ENCODE results near the gene DLL3.

GRCh38 chr19:39469567-39469966 lies 29.2 kb upstream of the DLL3 start:
- no peak for TF ChIP-seq EZH2 (IDR thresholded peaks at IDR 0.05; ENCODE audit: low read depth, unreplicated experiment)
- TF ChIP-seq CTCF (conservative IDR thresholded peaks at IDR 0.05; ENCODE audit: low read depth in 2 of 2), result no peak
- TF ChIP-seq, protein P1, sequence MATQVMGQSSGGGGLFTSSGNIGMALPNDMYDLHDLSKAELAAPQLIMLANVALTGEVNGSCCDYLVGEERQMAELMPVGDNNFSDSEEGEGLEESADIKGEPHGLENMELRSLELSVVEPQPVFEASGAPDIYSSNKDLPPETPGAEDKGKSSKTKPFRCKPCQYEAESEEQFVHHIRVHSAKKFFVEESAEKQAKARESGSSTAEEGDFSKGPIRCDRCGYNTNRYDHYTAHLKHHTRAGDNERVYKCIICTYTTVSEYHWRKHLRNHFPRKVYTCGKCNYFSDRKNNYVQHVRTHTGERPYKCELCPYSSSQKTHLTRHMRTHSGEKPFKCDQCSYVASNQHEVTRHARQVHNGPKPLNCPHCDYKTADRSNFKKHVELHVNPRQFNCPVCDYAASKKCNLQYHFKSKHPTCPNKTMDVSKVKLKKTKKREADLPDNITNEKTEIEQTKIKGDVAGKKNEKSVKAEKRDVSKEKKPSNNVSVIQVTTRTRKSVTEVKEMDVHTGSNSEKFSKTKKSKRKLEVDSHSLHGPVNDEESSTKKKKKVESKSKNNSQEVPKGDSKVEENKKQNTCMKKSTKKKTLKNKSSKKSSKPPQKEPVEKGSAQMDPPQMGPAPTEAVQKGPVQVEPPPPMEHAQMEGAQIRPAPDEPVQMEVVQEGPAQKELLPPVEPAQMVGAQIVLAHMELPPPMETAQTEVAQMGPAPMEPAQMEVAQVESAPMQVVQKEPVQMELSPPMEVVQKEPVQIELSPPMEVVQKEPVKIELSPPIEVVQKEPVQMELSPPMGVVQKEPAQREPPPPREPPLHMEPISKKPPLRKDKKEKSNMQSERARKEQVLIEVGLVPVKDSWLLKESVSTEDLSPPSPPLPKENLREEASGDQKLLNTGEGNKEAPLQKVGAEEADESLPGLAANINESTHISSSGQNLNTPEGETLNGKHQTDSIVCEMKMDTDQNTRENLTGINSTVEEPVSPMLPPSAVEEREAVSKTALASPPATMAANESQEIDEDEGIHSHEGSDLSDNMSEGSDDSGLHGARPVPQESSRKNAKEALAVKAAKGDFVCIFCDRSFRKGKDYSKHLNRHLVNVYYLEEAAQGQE (IDR thresholded peaks at IDR 0.05; ENCODE audit: unreplicated experiment), result no peak
- no peak for TF ChIP-seq ZNF114 (CRISPR knock-in tag; IDR thresholded peaks at IDR 0.05)
- TF ChIP-seq POLR2AphosphoS5 (IDR thresholded peaks at IDR 0.05; ENCODE audit: low read depth), result no peak
- no peak for TF ChIP-seq CREB1 (CRISPR knock-in tag; IDR thresholded peaks at IDR 0.05; ENCODE audit: low read depth)
- no peak for TF ChIP-seq JUNB (IDR thresholded peaks at IDR 0.05; ENCODE audit: unreplicated experiment)
- TF ChIP-seq EZH2phosphoT487 (IDR thresholded peaks at IDR 0.05; ENCODE audit: unreplicated experiment), result no peak
- TF ChIP-seq STAT1 (IDR thresholded peaks at IDR 0.05; ENCODE audit: unreplicated experiment), result no peak
- no peak for TF ChIP-seq ZNF331 (CRISPR knock-in tag; IDR thresholded peaks at IDR 0.05; ENCODE audit: low read depth)
- TF ChIP-seq, protein P2, sequence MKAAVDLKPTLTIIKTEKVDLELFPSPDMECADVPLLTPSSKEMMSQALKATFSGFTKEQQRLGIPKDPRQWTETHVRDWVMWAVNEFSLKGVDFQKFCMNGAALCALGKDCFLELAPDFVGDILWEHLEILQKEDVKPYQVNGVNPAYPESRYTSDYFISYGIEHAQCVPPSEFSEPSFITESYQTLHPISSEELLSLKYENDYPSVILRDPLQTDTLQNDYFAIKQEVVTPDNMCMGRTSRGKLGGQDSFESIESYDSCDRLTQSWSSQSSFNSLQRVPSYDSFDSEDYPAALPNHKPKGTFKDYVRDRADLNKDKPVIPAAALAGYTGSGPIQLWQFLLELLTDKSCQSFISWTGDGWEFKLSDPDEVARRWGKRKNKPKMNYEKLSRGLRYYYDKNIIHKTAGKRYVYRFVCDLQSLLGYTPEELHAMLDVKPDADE (IDR thresholded peaks at IDR 0.05), result no peak
- no peak for TF ChIP-seq NANOG (IDR thresholded peaks at IDR 0.05; ENCODE audit: borderline replicate concordance)
